ENCODE measurements around the gene SNTB2. TPM values are rescaled to one million over a fixed set of nuclear protein-coding genes. Genes with fewer than 3 reads are reported as not detected.

The SNTB2 gene
- polyA plus RNA-seq, 1 of the 3 experiments (the other 2 are of a cell fraction): 13.0 TPM

- no peaks in the 10 kb centered on the region for H3K9me3 ChIP-seq
- peaks cover 15 to 21% of the 10 kb centered on the region in 2 experiments; a peak in 2 of 4 replicates for H3K4me1 ChIP-seq (ENCODE audit: control insufficient read depth in 1 of 2, insufficient read depth in 2 of 2, low read depth in 1 of 2, low read length in 1 of 2)
- H3K27ac ChIP-seq (ENCODE audit: low read depth in 2 of 2, low read length in 1 of 2): no peak overlapping the region
- CTCF ChIA-PET: no interaction called here
- H3K9me2 ChIP-seq: no peaks in the 10 kb centered on the region
- no peak overlapping the region for H3K4me3 ChIP-seq (ENCODE audit: low read depth in 2 of 2, low read length in 1 of 2)
- H3K4me2 ChIP-seq: no peak overlapping the region
- no peak overlapping the region for H3K9ac ChIP-seq
- POLR2A ChIA-PET: no interaction called here
- H3F3A ChIP-seq (replicated peaks; ENCODE audit: insufficient read depth): peaks cover 4% of the 10 kb centered on the region
- no peak for TF ChIP-seq SMC3 (IDR thresholded peaks at IDR 0.05; ENCODE audit: low read depth, low read length)
- peaks cover 52% of the 10 kb centered on the region for H4K20me1 ChIP-seq (ENCODE audit: insufficient read depth)
- peak; percentile 27 for DNase-seq
- no peak overlapping the region for H2AFZ ChIP-seq (ENCODE audit: low read depth)
- no peaks in the 10 kb centered on the region for H3K27me3 ChIP-seq (ENCODE audit: insufficient read depth)
- peaks cover 98% of the 10 kb centered on the region for H3K79me2 ChIP-seq (ENCODE audit: insufficient read depth)
- H3K36me3 ChIP-seq (replicated peaks in 1 of 2; ENCODE audit: control insufficient read depth in 1 of 2, insufficient read depth in 2 of 2, low read length in 1 of 2): no peaks in the 10 kb centered on the region
Measured at GRCh38 chr16:69193855-69194254, 6.9 kb downstream of the SNTB2 start.

GRCh38 chr16:69194488-69194887 is 7.5 kb downstream of the SNTB2 start:
- TF ChIP-seq, protein P1, sequence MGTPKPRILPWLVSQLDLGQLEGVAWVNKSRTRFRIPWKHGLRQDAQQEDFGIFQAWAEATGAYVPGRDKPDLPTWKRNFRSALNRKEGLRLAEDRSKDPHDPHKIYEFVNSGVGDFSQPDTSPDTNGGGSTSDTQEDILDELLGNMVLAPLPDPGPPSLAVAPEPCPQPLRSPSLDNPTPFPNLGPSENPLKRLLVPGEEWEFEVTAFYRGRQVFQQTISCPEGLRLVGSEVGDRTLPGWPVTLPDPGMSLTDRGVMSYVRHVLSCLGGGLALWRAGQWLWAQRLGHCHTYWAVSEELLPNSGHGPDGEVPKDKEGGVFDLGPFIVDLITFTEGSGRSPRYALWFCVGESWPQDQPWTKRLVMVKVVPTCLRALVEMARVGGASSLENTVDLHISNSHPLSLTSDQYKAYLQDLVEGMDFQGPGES (IDR thresholded peaks at IDR 0.05; ENCODE audit: low read depth, low read length): no peak
- TF ChIP-seq TAF1 (IDR thresholded peaks at IDR 0.05; ENCODE audit: borderline replicate concordance, low read depth, low read length): no peak
- CTCF ChIA-PET: interaction anchor here (0.9 kb wide), 1 partner anchor 17 kb away, joined by 3 read pairs; no protein-coding TSS in a partner anchor
- no peak for DNase-seq
- no peak overlapping the region for H3K4me3 ChIP-seq (ENCODE audit: low read depth in 2 of 2, low read length in 1 of 2)
- no peaks in the 10 kb centered on the region for H3K9me2 ChIP-seq
- H3K27me3 ChIP-seq (ENCODE audit: insufficient read depth): no peaks in the 10 kb centered on the region
- no peaks in the 10 kb centered on the region for H3K9me3 ChIP-seq
- peaks cover 98% of the 10 kb centered on the region for H3K79me2 ChIP-seq (ENCODE audit: insufficient read depth)
- H3K9ac ChIP-seq: no peak overlapping the region
- no peak overlapping the region for H3K27ac ChIP-seq (ENCODE audit: low read depth in 2 of 2, low read length in 1 of 2)
- no peaks in the 10 kb centered on the region for H3K36me3 ChIP-seq (replicated peaks in 1 of 2; ENCODE audit: control insufficient read depth in 1 of 2, insufficient read depth in 2 of 2, low read length in 1 of 2)
- H3K4me1 ChIP-seq (ENCODE audit: control insufficient read depth in 1 of 2, insufficient read depth in 2 of 2, low read depth in 1 of 2, low read length in 1 of 2): peaks cover 10 to 17% of the 10 kb centered on the region in 2 experiments; a peak in 2 of 4 replicates
- H2AFZ ChIP-seq (ENCODE audit: low read depth): no peak overlapping the region
- H3F3A ChIP-seq (replicated peaks; ENCODE audit: insufficient read depth): peaks cover 9% of the 10 kb centered on the region
- no peak overlapping the region for H3K4me2 ChIP-seq
- H4K20me1 ChIP-seq (ENCODE audit: insufficient read depth): peaks cover 52% of the 10 kb centered on the region
- POLR2A ChIA-PET: no interaction called here

DNA sequence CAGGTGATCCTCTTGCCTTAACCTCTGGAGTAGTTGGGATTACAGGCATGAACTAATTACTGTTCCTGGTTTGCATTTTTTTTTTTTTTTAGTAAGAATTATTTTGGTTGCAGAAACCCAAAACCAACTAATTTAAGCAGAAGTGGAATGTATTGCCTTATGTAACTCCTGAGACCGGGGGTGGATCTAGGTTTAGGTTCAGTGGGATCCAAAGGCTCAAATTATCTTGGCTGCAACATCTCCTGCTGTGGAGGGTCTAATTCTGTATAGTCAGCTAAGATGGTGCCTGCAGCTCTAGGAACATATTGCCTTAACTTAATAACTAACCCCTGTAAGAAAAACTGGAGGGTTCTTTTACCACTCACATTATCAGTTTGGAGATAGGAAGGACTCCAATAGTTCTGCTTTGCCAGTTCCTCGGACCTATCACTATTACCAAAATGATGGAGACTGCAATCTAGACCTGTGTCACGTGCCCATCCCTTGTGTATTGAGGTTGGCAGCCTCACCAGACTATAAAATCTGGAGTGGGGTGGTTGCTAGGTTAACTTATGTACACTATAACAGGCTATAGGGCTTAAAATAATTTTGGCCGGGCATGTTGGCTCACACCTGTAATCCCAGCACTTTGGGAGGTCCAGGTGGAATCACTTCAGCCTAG is 8.5 kb downstream of the SNTB2 start:
- Histone ChIP-seq H3K79me2 (ENCODE audit: insufficient read depth) (peaks cover 98% of the 10 kb centered on the region), H4K20me1 (ENCODE audit: insufficient read depth) (peaks cover 49% of the 10 kb centered on the region), H3K9me2 (no peaks in the 10 kb centered on the region), H3K4me1 (ENCODE audit: control insufficient read depth in 1 of 2, insufficient read depth in 2 of 2, low read depth in 1 of 2, low read length in 1 of 2) (peaks cover 10% of the 10 kb centered on the region in 2 experiments; a peak in 2 of 4 replicates), H3F3A (replicated peaks; ENCODE audit: insufficient read depth) (peaks cover 15% of the 10 kb centered on the region), H3K36me3 (replicated peaks in 1 of 2; ENCODE audit: control insufficient read depth in 1 of 2, insufficient read depth in 2 of 2, low read length in 1 of 2) (no peaks in the 10 kb centered on the region), H3K27ac (ENCODE audit: low read depth in 2 of 2, low read length in 1 of 2) (no peak overlapping the region), H3K9ac (no peak overlapping the region), H3K4me2 (no peak overlapping the region), H3K27me3 (ENCODE audit: insufficient read depth) (no peaks in the 10 kb centered on the region), H2AFZ (ENCODE audit: low read depth) (no peak overlapping the region), H3K9me3 (no peaks in the 10 kb centered on the region), H3K4me3 (ENCODE audit: low read depth in 2 of 2, low read length in 1 of 2) (no peak overlapping the region)
- DNase-seq: no peak
- TF ChIP-seq RXRA (IDR thresholded peaks at IDR 0.05; ENCODE audit: borderline replicate concordance, low read depth): no peak
- no peak for TF ChIP-seq SIN3A (IDR thresholded peaks at IDR 0.05; ENCODE audit: borderline replicate concordance, low read depth, low read length)
- no peak for TF ChIP-seq ELF1 (IDR thresholded peaks at IDR 0.05)
- TF ChIP-seq NFIC (IDR thresholded peaks at IDR 0.05; ENCODE audit: borderline replicate concordance): no peak
- no peak for TF ChIP-seq JUND (IDR thresholded peaks at IDR 0.05)
- TF ChIP-seq EP300 (IDR thresholded peaks at IDR 0.05; ENCODE audit: borderline replicate concordance in 1 of 2, low read depth in 1 of 2, low read length in 1 of 2): no peak
- no peak for TF ChIP-seq EZH2phosphoT487 (IDR thresholded peaks at IDR 0.05; ENCODE audit: borderline replicate concordance, low read depth)
- no peak for TF ChIP-seq RCOR1 (IDR thresholded peaks at IDR 0.05; ENCODE audit: low read length)
- no peak for TF ChIP-seq REST (IDR thresholded peaks at IDR 0.05; ENCODE audit: low read depth, low read length)
- TF ChIP-seq, protein P1 (IDR thresholded peaks at IDR 0.05; ENCODE audit: low read depth, low read length): no peak
- TF ChIP-seq, protein P2, sequence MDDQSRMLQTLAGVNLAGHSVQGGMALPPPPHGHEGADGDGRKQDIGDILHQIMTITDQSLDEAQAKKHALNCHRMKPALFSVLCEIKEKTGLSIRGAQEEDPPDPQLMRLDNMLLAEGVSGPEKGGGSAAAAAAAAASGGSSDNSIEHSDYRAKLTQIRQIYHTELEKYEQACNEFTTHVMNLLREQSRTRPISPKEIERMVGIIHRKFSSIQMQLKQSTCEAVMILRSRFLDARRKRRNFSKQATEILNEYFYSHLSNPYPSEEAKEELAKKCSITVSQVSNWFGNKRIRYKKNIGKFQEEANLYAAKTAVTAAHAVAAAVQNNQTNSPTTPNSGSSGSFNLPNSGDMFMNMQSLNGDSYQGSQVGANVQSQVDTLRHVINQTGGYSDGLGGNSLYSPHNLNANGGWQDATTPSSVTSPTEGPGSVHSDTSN (IDR thresholded peaks at IDR 0.05): no peak
- CTCF ChIA-PET: interaction anchor here (0.9 kb wide), 1 partner anchor 16 kb away, joined by 3 read pairs; no protein-coding TSS in a partner anchor
- 98% methylated on average over 4 of the region's 4 CpGs for WGBS (ENCODE audit: low lambda C conversion rate)
- POLR2A ChIA-PET: no interaction called here

Measured in SK-N-SH (cell line).